Measurements from ENCODE around the gene AUTS2. TPM values are rescaled to one million over a fixed set of nuclear protein-coding genes. Genes with fewer than 3 reads are reported as not detected.

AUTS2 gene
- total RNA-seq, 1 experiment from 2014 or later: 2.5 TPM

GRCh38 chr7:70069977-70070376 lies 471.7 kb downstream of the AUTS2 start:
- H3K4me1 ChIP-seq (ENCODE audit: control insufficient read depth, insufficient read depth, low read length): no peaks in the 10 kb centered on the region
- ATAC-seq (no peak), DNase-seq (ENCODE audit: low read depth, low spot score) (no peak)
- BruUV-seq (replicated peaks): no TSS peak
- CTCF ChIA-PET: no interaction called here
- H3K9me3 ChIP-seq (ENCODE audit: control insufficient read depth, insufficient read depth, low read depth, low read length): no peaks in the 10 kb centered on the region
- no peak overlapping the region for H3K4me3 ChIP-seq (ENCODE audit: low read depth in 2 of 2, low read length in 2 of 2)
- no peak overlapping the region for H3K27ac ChIP-seq (ENCODE audit: low read length)
- POLR2A ChIA-PET: no interaction called here
- no peaks in the 10 kb centered on the region for H3K27me3 ChIP-seq (ENCODE audit: control insufficient read depth, insufficient read depth, low read length)
- intact Hi-C loops (cut with micrococcal nuclease; ENCODE audit: unreplicated experiment) (no loop called here), in situ Hi-C loops (cut with HindIII; ENCODE audit: low pct_unique_long_range_greater_than_20kb, low sequenced_read_pairs) (no loop called here)
- H3K36me3 ChIP-seq (ENCODE audit: control insufficient read depth, insufficient read depth, low read length): no peaks in the 10 kb centered on the region
- TF ChIP-seq, protein P1, sequence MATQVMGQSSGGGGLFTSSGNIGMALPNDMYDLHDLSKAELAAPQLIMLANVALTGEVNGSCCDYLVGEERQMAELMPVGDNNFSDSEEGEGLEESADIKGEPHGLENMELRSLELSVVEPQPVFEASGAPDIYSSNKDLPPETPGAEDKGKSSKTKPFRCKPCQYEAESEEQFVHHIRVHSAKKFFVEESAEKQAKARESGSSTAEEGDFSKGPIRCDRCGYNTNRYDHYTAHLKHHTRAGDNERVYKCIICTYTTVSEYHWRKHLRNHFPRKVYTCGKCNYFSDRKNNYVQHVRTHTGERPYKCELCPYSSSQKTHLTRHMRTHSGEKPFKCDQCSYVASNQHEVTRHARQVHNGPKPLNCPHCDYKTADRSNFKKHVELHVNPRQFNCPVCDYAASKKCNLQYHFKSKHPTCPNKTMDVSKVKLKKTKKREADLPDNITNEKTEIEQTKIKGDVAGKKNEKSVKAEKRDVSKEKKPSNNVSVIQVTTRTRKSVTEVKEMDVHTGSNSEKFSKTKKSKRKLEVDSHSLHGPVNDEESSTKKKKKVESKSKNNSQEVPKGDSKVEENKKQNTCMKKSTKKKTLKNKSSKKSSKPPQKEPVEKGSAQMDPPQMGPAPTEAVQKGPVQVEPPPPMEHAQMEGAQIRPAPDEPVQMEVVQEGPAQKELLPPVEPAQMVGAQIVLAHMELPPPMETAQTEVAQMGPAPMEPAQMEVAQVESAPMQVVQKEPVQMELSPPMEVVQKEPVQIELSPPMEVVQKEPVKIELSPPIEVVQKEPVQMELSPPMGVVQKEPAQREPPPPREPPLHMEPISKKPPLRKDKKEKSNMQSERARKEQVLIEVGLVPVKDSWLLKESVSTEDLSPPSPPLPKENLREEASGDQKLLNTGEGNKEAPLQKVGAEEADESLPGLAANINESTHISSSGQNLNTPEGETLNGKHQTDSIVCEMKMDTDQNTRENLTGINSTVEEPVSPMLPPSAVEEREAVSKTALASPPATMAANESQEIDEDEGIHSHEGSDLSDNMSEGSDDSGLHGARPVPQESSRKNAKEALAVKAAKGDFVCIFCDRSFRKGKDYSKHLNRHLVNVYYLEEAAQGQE (IDR thresholded peaks at IDR 0.05; ENCODE audit: insufficient read depth in 1 of 2, low read depth in 2 of 2, low read length in 1 of 2): no peak
- TF ChIP-seq SIN3A (IDR thresholded peaks at IDR 0.05; ENCODE audit: borderline replicate concordance, insufficient read depth, low read depth, low read length) (no peak), POLR2AphosphoS5 (IDR thresholded peaks at IDR 0.05; ENCODE audit: low read depth, low read length) (no peak), TCF7L2 (IDR thresholded peaks at IDR 0.05; ENCODE audit: low read depth, low read length) (no peak)
- TF ChIP-seq, protein P2, sequence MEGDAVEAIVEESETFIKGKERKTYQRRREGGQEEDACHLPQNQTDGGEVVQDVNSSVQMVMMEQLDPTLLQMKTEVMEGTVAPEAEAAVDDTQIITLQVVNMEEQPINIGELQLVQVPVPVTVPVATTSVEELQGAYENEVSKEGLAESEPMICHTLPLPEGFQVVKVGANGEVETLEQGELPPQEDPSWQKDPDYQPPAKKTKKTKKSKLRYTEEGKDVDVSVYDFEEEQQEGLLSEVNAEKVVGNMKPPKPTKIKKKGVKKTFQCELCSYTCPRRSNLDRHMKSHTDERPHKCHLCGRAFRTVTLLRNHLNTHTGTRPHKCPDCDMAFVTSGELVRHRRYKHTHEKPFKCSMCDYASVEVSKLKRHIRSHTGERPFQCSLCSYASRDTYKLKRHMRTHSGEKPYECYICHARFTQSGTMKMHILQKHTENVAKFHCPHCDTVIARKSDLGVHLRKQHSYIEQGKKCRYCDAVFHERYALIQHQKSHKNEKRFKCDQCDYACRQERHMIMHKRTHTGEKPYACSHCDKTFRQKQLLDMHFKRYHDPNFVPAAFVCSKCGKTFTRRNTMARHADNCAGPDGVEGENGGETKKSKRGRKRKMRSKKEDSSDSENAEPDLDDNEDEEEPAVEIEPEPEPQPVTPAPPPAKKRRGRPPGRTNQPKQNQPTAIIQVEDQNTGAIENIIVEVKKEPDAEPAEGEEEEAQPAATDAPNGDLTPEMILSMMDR (IDR thresholded peaks at IDR 0.05): no peak

- Histone ChIP-seq H3K4me1 (ENCODE audit: control insufficient read depth, insufficient read depth, low read length) (no peaks in the 10 kb centered on the region), H3K27me3 (ENCODE audit: control insufficient read depth, insufficient read depth, low read length) (no peaks in the 10 kb centered on the region), H3K9me3 (ENCODE audit: control insufficient read depth, insufficient read depth, low read depth, low read length) (no peaks in the 10 kb centered on the region), H3K27ac (ENCODE audit: low read length) (no peak overlapping the region), H3K36me3 (ENCODE audit: control insufficient read depth, insufficient read depth, low read length) (no peaks in the 10 kb centered on the region), H3K4me3 (ENCODE audit: low read depth in 2 of 2, low read length in 2 of 2) (no peak overlapping the region)
- TF ChIP-seq SIN3A (IDR thresholded peaks at IDR 0.05; ENCODE audit: borderline replicate concordance, insufficient read depth, low read depth, low read length) (no peak), POLR2AphosphoS5 (IDR thresholded peaks at IDR 0.05; ENCODE audit: low read depth, low read length) (no peak), TCF7L2 (IDR thresholded peaks at IDR 0.05; ENCODE audit: low read depth, low read length) (no peak)
- TF ChIP-seq, protein P1 (IDR thresholded peaks at IDR 0.05; ENCODE audit: insufficient read depth in 1 of 2, low read depth in 2 of 2, low read length in 1 of 2): no peak
- TF ChIP-seq, protein P2 (IDR thresholded peaks at IDR 0.05): no peak
- in situ Hi-C loops (cut with HindIII; ENCODE audit: low pct_unique_long_range_greater_than_20kb, low sequenced_read_pairs) (no loop called here), intact Hi-C loops (cut with micrococcal nuclease; ENCODE audit: unreplicated experiment) (no loop called here)
- DNase-seq (ENCODE audit: low read depth, low spot score) (no peak), ATAC-seq (no peak)
- ChIA-PET POLR2A (no interaction called here), CTCF (no interaction called here)
- no TSS peak for BruUV-seq (replicated peaks)
Measured at GRCh38 chr7:70071766-70072165, 473.5 kb downstream of the AUTS2 start.

All from Panc1 (cell line).